ENCODE data around the gene KIDINS220.
"Not testable (repeated sequence)": the region's sequence is repeated elsewhere in the genome, so short reads cannot be mapped to it uniquely, and the experiment has no call there.

KIDINS220 gene

GRCh38 chr2:8740136-8740535, 97.3 kb downstream of the KIDINS220 start:
- Histone ChIP-seq H3K27ac (ENCODE audit: insufficient read depth in 1 of 2, low read depth in 1 of 2, low read length in 2 of 2, poor library complexity in 1 of 2, severe bottlenecking in 2 of 2) (no peak overlapping the region), H3K4me1 (ENCODE audit: control extremely low read depth in 1 of 4, control insufficient read depth in 4 of 4, insufficient read depth in 4 of 4, low read length in 3 of 4) (no peaks in the 10 kb centered on the region), H3K36me3 (ENCODE audit: control insufficient read depth in 4 of 4, insufficient read depth in 4 of 4, low read length in 3 of 4) (peaks cover 10 to 22% (median 16%) of the 10 kb centered on the region in 4 experiments), H3K27me3 (replicated peaks in 2 of 5; ENCODE audit: control insufficient read depth in 4 of 5, insufficient read depth in 5 of 5, low read length in 4 of 5) (no peaks in the 10 kb centered on the region), H3K4me3 (ENCODE audit: control insufficient read depth in 1 of 7, extremely low read depth in 1 of 7, insufficient read depth in 4 of 7, low read depth in 2 of 7, low read length in 6 of 7) (no peak overlapping the region), H3K9me3 (ENCODE audit: control extremely low read depth in 1 of 5, control insufficient read depth in 4 of 5, insufficient read depth in 2 of 5, low read depth in 1 of 5, low read length in 4 of 5) (no peaks in the 10 kb centered on the region)
- no peak for DNase-seq
- WGBS (ENCODE audit: insufficient coverage) = 100% methylated on average over 3 of the region's 4 CpGs
- ChIA-PET POLR2A (no interaction called here), CTCF (no interaction called here)

GRCh38 chr2:8737571-8738175, 99.7 kb downstream of the KIDINS220 start:
- H3K4me3 ChIP-seq (ENCODE audit: control insufficient read depth in 1 of 7, extremely low read depth in 1 of 7, insufficient read depth in 4 of 7, low read depth in 2 of 7, low read length in 6 of 7) = no peak overlapping the region
- H3K36me3 ChIP-seq (ENCODE audit: control insufficient read depth in 4 of 4, insufficient read depth in 4 of 4, low read length in 3 of 4) = peaks cover 14 to 37% (median 25%) of the 10 kb centered on the region in 4 experiments
- H3K4me1 ChIP-seq (ENCODE audit: control extremely low read depth in 1 of 4, control insufficient read depth in 4 of 4, insufficient read depth in 4 of 4, low read length in 3 of 4) = no peaks in the 10 kb centered on the region
- 100% methylated on average over 1 of the region's 2 CpGs for WGBS (ENCODE audit: insufficient coverage)
- H3K9me3 ChIP-seq (ENCODE audit: control extremely low read depth in 1 of 5, control insufficient read depth in 4 of 5, insufficient read depth in 2 of 5, low read depth in 1 of 5, low read length in 4 of 5) = no peaks in the 10 kb centered on the region
- CTCF ChIA-PET = interaction anchor here (1.3 to 1.4 kb wide), 2 partner anchors 10 to 28 kb away, joined by 4 to 5 read pairs; no protein-coding TSS in a partner anchor
- H3K27ac ChIP-seq (ENCODE audit: insufficient read depth in 1 of 2, low read depth in 1 of 2, low read length in 2 of 2, poor library complexity in 1 of 2, severe bottlenecking in 2 of 2) = no peak overlapping the region
- POLR2A ChIA-PET = no interaction called here
- DNase-seq = no peak
- H3K27me3 ChIP-seq (replicated peaks in 2 of 5; ENCODE audit: control insufficient read depth in 4 of 5, insufficient read depth in 5 of 5, low read length in 4 of 5) = no peaks in the 10 kb centered on the region

GRCh38 chr2:8732601-8733000, 104.8 kb downstream of the KIDINS220 start:
- Histone ChIP-seq H3K4me3 (ENCODE audit: control insufficient read depth in 1 of 7, extremely low read depth in 1 of 7, insufficient read depth in 4 of 7, low read depth in 2 of 7, low read length in 6 of 7) (no peak overlapping the region), H3K9me3 (ENCODE audit: control extremely low read depth in 1 of 5, control insufficient read depth in 4 of 5, insufficient read depth in 2 of 5, low read depth in 1 of 5, low read length in 4 of 5) (no peaks in the 10 kb centered on the region), H3K27ac (ENCODE audit: insufficient read depth in 1 of 2, low read depth in 1 of 2, low read length in 2 of 2, poor library complexity in 1 of 2, severe bottlenecking in 2 of 2) (no peak overlapping the region), H3K27me3 (replicated peaks in 2 of 5; ENCODE audit: control insufficient read depth in 4 of 5, insufficient read depth in 5 of 5, low read length in 4 of 5) (no peaks in the 10 kb centered on the region), H3K36me3 (ENCODE audit: control insufficient read depth in 4 of 4, insufficient read depth in 4 of 4, low read length in 3 of 4) (peaks cover 27 to 70% (median 46%) of the 10 kb centered on the region in 4 experiments), H3K4me1 (ENCODE audit: control extremely low read depth in 1 of 4, control insufficient read depth in 4 of 4, insufficient read depth in 4 of 4, low read length in 3 of 4) (no peaks in the 10 kb centered on the region)
- DNase-seq = no peak
- ChIA-PET POLR2A (no interaction called here), CTCF (interaction anchor here (1.4 kb wide), 1 partner anchor 16 kb away, joined by 4 read pairs; no protein-coding TSS in a partner anchor)
- WGBS (ENCODE audit: insufficient coverage) = 97% methylated on average over 10 of the region's 10 CpGs

- H3K9me3 ChIP-seq (ENCODE audit: control extremely low read depth in 1 of 5, control insufficient read depth in 4 of 5, insufficient read depth in 2 of 5, low read depth in 1 of 5, low read length in 4 of 5) = no peaks in the 10 kb centered on the region
- H3K27me3 ChIP-seq (replicated peaks in 2 of 5; ENCODE audit: control insufficient read depth in 4 of 5, insufficient read depth in 5 of 5, low read length in 4 of 5) = no peaks in the 10 kb centered on the region
- no peak overlapping the region for H3K4me3 ChIP-seq (ENCODE audit: control insufficient read depth in 1 of 7, extremely low read depth in 1 of 7, insufficient read depth in 4 of 7, low read depth in 2 of 7, low read length in 6 of 7)
- H3K36me3 ChIP-seq (ENCODE audit: control insufficient read depth in 4 of 4, insufficient read depth in 4 of 4, low read length in 3 of 4) = peaks cover 27 to 67% (median 45%) of the 10 kb centered on the region in 4 experiments
- no peak for DNase-seq
- no peak overlapping the region for H3K27ac ChIP-seq (ENCODE audit: insufficient read depth in 1 of 2, low read depth in 1 of 2, low read length in 2 of 2, poor library complexity in 1 of 2, severe bottlenecking in 2 of 2)
- CTCF ChIA-PET = no interaction called here
- POLR2A ChIA-PET = no interaction called here
- WGBS (ENCODE audit: insufficient coverage) = 100% methylated on average over 4 of the region's 9 CpGs
- H3K4me1 ChIP-seq (ENCODE audit: control extremely low read depth in 1 of 4, control insufficient read depth in 4 of 4, insufficient read depth in 4 of 4, low read length in 3 of 4) = no peaks in the 10 kb centered on the region
Observed at GRCh38 chr2:8729939-8730338, 107.5 kb downstream of the KIDINS220 start.

GRCh38 chr2:8729101-8729500, 108.3 kb downstream of the KIDINS220 start:
- H3K27me3 ChIP-seq (replicated peaks in 2 of 5; ENCODE audit: control insufficient read depth in 4 of 5, insufficient read depth in 5 of 5, low read length in 4 of 5); H3K4me1 ChIP-seq (ENCODE audit: control extremely low read depth in 1 of 4, control insufficient read depth in 4 of 4, insufficient read depth in 4 of 4, low read length in 3 of 4); POLR2A ChIA-PET; H3K4me3 ChIP-seq (ENCODE audit: control insufficient read depth in 1 of 7, extremely low read depth in 1 of 7, insufficient read depth in 4 of 7, low read depth in 2 of 7, low read length in 6 of 7); CTCF ChIA-PET; H3K27ac ChIP-seq (ENCODE audit: insufficient read depth in 1 of 2, low read depth in 1 of 2, low read length in 2 of 2, poor library complexity in 1 of 2, severe bottlenecking in 2 of 2); DNase-seq; H3K9me3 ChIP-seq (ENCODE audit: control extremely low read depth in 1 of 5, control insufficient read depth in 4 of 5, insufficient read depth in 2 of 5, low read depth in 1 of 5, low read length in 4 of 5): not testable (repeated sequence)
- WGBS (ENCODE audit: insufficient coverage) = 94% methylated on average over 4 of the region's 5 CpGs
- peaks cover 25 to 59% (median 42%) of the 10 kb centered on the region in 4 experiments for H3K36me3 ChIP-seq (ENCODE audit: control insufficient read depth in 4 of 4, insufficient read depth in 4 of 4, low read length in 3 of 4)

- 98% methylated on average over 6 of the region's 7 CpGs for WGBS (ENCODE audit: insufficient coverage)
Observed at GRCh38 chr2:8728305-8729015, 109.0 kb downstream of the KIDINS220 start.

GRCh38 chr2:8725838-8726237, 111.6 kb downstream of the KIDINS220 start:
- peaks cover 7 to 28% (median 15%) of the 10 kb centered on the region in 4 experiments for H3K36me3 ChIP-seq (ENCODE audit: control insufficient read depth in 4 of 4, insufficient read depth in 4 of 4, low read length in 3 of 4)
- H3K27me3 ChIP-seq (replicated peaks in 2 of 5; ENCODE audit: control insufficient read depth in 4 of 5, insufficient read depth in 5 of 5, low read length in 4 of 5) = no peaks in the 10 kb centered on the region
- no peak overlapping the region for H3K27ac ChIP-seq (ENCODE audit: insufficient read depth in 1 of 2, low read depth in 1 of 2, low read length in 2 of 2, poor library complexity in 1 of 2, severe bottlenecking in 2 of 2)
- DNase-seq = no peak
- no peak overlapping the region for H3K4me3 ChIP-seq (ENCODE audit: control insufficient read depth in 1 of 7, extremely low read depth in 1 of 7, insufficient read depth in 4 of 7, low read depth in 2 of 7, low read length in 6 of 7)
- CTCF ChIA-PET = no interaction called here
- H3K9me3 ChIP-seq (ENCODE audit: control extremely low read depth in 1 of 5, control insufficient read depth in 4 of 5, insufficient read depth in 2 of 5, low read depth in 1 of 5, low read length in 4 of 5) = no peaks in the 10 kb centered on the region
- POLR2A ChIA-PET = no interaction called here
- H3K4me1 ChIP-seq (ENCODE audit: control extremely low read depth in 1 of 4, control insufficient read depth in 4 of 4, insufficient read depth in 4 of 4, low read length in 3 of 4) = no peaks in the 10 kb centered on the region
- WGBS (ENCODE audit: insufficient coverage) = 97% methylated on average over 6 of the region's 7 CpGs

More at GRCh38 chr2:8728305-8729015, 109.0 kb downstream of the KIDINS220 start:
- DNase-seq = no peak
- ChIA-PET POLR2A (no interaction called here), CTCF (interaction anchor here (1.3 kb wide), 1 partner anchor 9 kb away, joined by 4 read pairs; no protein-coding TSS in a partner anchor)
- Histone ChIP-seq H3K9me3 (ENCODE audit: control extremely low read depth in 1 of 5, control insufficient read depth in 4 of 5, insufficient read depth in 2 of 5, low read depth in 1 of 5, low read length in 4 of 5) (no peaks in the 10 kb centered on the region), H3K27ac (ENCODE audit: insufficient read depth in 1 of 2, low read depth in 1 of 2, low read length in 2 of 2, poor library complexity in 1 of 2, severe bottlenecking in 2 of 2) (no peak overlapping the region), H3K4me3 (ENCODE audit: control insufficient read depth in 1 of 7, extremely low read depth in 1 of 7, insufficient read depth in 4 of 7, low read depth in 2 of 7, low read length in 6 of 7) (no peak overlapping the region), H3K36me3 (ENCODE audit: control insufficient read depth in 4 of 4, insufficient read depth in 4 of 4, low read length in 3 of 4) (peaks cover 23 to 53% (median 36%) of the 10 kb centered on the region in 4 experiments), H3K4me1 (ENCODE audit: control extremely low read depth in 1 of 4, control insufficient read depth in 4 of 4, insufficient read depth in 4 of 4, low read length in 3 of 4) (no peaks in the 10 kb centered on the region), H3K27me3 (replicated peaks in 2 of 5; ENCODE audit: control insufficient read depth in 4 of 5, insufficient read depth in 5 of 5, low read length in 4 of 5) (no peaks in the 10 kb centered on the region)
